ENCODE measurements around the gene XXYLT1.
"Not testable (repeated sequence)": the region's sequence is repeated elsewhere in the genome, so short reads cannot be mapped to it uniquely, and the experiment has no call there.

Gene XXYLT1

DNA sequence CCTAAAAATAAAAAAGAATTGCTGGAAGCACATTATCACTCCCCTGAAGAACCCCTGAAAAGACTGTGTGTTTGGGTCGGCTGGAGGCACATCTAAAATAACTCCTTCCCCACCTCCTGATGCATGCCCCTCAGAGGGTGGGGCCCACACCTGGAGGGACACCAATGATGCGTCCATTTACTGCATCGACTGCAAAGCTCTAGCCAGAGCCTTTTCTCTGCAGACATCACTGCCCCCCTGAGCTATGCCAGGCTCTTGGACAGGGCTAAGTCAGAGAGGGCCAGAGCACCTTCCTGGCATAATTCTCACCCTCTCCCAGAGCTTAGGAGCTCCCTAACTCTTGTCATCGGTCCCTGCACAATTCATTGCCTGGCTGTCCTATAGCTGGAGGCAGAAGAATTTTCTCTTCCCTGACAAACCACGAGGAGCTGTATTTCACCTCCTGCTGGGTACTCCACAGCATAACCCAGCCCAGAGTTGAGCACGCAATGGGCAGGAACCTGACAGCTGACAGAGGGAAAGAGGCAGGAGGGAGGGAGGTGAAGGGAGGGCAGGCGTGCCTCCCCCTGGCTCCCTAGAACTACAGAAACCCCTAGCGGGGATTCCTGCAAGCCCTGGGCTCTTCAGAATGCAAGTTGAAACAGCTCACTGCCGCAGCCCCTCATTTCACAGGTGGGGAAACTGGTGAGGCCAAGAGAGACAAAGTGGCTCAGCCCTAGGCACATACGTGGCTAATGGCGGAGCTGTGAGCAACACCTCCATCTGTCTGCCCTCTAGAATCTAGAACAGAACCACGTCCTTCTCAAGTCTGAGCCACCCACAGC, 46.6 kb downstream of the XXYLT1 start:
- DNase-seq, result no peak

DNA sequence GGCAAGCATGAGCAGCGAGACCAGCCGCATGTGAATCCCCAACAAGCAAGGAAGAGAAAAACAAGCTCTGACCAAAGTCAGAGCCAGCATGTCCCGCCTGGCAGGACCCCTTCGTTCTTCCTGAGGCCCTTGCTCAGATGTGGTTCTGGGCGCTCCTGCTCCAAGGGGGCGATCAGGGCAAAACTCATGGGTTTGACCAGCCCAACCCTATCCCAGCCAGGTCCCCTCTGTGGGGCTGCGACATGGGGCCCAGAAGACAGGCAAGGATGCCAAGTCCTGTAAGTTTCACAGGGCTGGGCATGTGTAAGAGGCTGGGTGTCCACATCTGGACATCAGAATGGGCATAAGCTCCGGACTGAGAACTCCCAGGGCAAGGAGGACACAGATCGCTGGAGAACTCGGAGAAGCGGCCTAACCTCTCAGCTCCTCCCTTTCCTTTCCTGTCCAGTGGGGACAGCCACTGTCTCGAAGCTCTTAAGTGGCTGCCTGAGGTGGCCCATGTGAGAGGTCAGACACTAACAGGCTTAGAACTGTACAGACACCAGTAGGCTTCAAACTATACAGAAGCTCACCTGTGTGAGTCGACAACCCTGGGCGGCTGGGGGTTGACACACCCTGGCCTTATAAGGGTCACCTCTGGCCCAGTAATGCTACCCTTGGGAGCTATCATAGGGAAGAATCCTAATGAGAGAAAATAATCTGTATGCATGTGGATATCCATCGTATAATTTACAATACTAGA, 48.9 kb downstream of the XXYLT1 start:
- no peak for DNase-seq

DNA sequence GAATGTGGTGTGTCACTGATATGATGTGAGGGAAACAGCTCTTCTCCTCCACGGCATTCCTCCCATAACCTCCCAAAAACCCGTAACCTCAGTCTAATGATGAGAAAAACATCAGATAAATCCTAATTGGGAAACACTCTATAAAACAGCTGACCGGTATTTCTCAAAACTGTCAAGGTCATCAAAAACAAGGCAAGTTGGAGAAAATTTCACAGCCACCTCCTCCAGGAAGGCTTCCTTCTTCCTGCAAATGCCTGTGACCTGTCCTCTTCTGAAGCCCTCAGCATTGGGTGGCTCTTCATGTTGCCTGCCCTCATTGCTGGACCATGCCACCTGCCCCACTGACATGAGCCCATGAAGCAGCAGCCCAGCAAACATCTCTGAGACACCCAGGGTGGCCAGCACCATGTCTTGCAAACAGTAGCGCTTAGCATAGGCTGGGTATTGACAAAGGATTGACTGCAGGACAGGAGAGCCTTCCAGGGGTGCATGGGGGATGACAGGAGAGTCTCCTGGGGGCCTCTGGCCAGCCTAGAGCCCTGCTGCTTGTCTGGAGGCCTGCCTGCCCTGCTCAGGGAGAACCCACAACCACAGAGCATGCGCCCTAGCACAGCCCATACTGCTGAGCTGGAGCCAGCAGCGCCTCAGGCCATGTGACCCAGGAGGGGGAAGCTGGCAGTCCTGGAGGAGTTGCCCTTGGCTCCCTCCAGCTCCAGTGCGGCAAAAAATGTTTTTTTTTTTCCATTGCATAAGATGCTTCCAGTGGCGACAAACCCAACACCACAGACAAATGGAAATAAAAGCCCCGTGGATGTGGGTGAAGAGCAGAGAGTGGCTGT, 49.7 kb downstream of the XXYLT1 start:
- DNase-seq, result no peak

DNA sequence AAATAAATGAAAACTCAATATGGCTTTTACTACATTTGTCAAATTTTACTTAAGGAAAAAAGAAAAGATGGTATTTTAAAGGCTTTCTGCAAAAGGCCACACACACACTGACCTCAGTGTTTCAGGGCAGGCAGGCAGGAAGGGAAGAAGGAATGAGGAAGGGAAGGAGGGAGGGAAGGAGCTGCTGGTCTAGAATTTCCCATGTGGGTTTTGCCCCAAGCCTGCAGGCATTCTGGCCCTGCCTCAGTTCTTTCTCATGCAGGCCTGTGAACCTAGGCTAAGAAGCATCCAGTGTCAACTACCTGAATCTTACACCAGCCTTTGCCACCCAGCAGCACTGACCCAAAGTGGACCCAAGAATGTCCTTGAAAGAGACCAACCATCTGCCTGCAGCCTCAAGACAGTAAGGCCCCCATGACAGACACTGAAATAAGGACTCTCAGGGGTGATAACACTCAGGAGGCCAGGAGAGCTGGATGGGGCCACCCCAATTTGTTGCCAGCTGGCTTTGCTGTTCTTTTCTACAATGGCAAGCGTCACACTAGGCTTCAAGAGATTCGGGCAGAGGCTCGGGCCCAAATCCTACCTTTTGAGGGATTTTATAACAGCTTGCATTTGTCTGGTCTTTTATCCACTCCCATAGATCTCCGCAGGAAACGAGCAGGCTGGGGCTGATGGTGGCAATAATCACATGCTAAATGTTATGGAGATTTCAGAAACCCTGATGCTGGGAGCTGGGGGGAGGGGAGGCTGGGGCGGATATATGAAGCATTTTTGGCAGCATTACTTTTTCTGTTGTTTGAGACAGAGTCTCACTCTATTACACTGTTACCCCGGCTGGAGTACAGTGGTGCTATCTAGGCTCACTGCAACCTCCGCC, 51.4 kb downstream of the XXYLT1 start:
- no peak for DNase-seq

DNA sequence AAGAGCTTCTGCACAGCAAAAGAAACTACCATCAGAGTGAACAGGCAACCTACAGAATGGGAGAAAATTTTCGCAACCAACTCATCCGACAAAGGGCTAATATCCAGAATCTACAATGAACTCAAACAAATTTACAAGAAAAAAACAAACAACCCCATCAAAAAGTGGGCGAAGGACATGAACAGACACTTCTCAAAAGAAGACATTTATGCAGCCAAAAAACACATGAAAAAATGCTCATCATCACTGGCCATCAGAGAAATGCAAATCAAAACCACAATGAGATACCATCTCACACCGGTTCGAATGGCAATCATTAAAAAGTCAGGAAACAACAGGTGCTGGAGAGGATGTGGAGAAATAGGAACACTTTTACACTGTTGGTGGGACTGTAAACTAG, 52.6 kb downstream of the XXYLT1 start:
- not testable (repeated sequence) for DNase-seq

DNA sequence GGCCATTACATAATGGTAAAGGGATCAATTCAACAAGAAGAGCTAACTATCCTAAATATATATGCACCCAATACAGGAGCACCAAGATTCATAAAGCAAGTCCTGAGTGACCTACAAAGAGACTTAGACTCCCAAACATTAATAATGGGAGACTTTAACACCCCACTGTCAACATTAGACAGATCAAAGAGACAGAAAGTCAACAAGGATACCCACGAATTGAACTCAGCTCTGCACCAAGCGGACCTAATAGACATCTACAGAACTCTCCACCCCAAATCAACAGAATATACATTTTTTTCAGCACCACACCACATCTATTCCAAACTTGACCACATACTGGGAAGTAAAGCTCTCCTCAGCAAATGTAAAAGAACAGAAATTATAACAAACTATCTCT, 55.4 kb downstream of the XXYLT1 start:
- not testable (repeated sequence) for DNase-seq

DNA sequence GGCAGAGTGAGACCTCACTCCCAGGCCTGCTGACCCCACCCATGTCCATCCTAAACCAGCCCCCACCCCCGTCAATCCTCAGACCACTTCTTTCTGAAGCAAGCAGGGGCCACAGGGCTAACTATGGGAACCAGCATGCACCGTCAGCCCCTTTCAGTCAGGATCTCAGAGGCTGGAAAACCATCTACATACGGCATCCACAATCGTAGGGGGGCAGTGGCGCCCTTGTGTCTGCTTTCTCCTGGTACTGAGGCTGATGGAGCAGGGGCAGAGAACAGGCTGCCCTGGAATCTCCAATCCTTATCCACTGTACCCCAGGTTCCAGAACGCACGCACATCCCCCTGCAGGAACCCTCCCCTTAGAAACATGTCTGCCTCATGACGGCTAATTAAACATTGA, 56.6 kb downstream of the XXYLT1 start:
- no peak for DNase-seq

DNA sequence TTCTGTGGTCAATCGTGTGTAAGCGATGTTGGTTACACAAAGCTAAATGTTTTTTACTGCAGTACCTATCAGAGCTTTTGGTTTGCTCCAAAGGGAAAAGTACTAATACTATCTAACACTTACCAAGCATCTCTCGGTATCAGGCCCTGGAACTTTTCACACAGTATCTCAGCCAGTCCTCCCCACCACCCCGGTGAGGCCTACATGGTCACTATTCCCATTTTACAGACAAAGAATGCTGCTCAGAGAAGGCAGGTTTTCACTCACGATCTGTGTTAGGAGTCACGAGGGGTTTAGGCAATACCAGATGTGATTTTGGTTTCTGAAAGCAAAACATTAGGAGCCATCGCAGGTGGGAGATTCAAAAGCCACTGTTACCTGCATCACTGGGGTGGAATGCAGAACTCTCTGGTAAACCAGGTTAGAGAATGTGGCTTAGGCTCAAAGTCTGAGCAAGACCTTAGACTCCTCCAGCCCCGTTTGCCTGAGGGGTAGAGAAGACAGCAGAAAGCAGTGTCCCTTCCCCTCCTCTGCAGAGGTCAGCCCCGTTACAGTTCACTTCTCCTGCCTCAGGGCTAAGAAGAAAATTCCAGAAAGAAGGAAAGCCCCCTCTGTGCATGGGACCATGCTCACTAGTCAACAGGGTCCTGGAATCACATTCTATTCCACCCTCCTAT, 57.2 kb downstream of the XXYLT1 start:
- DNase-seq, result no peak

DNA sequence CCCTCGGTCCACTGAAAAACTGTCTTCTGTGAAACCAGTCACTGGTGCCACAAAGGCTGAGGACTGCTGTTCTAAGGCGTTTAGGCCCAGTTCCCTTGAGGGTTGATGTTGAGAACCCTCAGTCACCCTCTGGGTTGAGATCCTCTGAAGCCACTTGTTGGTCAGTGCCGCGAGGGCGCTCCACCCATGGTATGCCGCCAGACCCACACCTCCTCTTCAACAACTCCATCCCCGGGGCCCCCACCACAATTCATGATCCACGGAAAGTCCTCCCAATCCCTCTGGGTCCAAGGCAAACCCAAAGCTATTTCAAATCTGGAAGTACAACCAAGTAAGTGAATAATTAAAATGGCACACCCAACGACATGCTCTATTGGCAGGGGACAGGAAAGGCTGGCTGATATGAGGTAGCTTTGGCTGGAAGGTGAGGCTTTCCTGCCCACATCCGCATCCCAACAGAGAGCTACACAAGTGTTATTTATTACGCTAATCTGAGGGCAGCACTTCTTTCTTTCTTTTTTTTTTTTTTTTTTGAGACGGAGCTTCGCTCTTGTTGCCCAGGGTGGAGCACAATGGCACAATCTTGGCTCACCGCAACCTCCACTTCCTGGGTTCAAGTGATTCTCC, 58.1 kb downstream of the XXYLT1 start:
- no peak for DNase-seq

DNA sequence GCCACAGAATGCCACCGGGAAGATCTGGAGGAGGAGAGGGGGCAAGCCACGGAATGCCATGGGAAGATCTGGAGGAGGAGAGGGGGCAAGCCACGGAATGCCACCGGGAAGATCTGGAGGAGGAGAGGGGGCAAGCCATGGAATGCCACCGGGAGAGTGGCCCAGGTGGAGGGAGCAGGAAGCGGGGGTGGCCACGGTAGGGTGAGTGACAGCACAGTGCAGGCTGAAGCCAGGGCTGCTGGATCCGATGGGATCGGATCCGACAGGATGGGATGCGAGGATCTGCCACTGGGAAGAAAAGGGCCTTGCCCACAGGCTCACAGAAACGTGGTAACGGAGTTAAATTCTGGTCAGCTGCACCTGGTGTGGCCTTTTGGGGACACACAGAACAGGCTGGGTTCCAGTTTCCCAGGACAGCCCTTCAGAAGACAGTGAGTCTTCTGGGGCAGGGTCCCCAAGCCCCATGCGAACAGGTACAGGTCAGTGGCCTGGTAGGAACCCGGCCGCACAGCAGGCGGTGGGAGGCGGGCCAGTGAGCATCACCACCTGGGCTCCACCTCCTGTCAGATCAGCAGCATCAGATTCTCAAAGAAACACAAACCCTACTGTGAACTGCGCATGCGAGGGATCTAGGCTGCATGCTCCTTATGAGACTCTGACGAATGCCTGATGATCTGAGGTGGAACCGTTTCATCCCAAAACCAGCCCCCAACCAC, 58.8 kb downstream of the XXYLT1 start:
- no peak for DNase-seq

DNA sequence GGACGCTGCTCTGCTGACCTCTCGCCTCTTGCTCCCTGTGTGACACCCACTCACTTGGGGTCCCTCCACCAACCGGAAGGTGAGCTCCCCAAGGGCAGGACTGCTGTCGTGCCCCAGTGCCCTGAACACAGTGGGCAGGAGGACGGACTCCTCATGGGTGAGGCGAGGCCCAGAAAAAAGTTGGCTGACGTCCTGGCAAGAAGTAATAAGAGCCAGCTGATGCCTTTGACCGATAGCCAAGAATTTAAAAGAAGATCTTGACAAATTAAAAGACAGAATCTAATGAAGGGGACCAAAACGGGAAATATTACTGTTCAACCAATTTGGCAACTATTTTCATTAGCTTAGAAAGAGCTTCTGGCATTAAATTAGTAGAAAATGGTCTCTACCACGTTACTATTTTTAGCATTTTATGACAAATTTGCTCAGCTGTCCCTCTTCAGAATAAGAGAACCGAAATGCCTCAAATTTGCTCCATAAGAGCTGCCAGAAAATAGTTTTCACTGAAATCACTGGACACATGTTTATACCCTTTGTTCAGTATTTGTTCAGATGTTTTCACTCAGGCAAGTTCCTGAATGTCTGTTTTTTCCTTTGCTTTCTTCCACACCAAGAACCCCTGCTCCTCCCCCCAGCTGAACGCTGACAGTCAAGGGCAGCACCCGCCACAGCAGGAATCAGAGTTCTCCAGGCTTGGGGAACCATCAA, 60.5 kb downstream of the XXYLT1 start:
- DNase-seq, result no peak

DNA sequence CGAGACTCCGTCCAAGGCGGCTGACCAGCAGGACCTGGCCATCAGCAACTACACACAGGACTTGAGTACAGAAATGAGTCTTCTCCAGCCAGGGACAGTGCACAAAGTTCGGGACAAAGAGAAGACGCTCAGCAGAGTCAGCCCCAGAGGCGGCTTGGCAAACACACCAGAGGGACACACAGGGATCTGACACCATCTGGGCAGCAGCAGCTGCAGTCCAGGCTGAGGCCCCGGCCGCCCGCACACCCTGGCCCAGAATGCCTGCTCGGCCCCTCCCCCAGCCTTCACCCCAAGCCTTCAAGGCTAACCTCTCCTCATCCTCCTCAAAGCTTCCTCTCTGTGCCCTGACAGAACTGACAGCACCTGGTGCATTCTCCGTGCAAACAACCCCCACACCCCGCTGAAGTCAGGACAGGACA, 61.1 kb downstream of the XXYLT1 start:
- DNase-seq, result no peak

DNA sequence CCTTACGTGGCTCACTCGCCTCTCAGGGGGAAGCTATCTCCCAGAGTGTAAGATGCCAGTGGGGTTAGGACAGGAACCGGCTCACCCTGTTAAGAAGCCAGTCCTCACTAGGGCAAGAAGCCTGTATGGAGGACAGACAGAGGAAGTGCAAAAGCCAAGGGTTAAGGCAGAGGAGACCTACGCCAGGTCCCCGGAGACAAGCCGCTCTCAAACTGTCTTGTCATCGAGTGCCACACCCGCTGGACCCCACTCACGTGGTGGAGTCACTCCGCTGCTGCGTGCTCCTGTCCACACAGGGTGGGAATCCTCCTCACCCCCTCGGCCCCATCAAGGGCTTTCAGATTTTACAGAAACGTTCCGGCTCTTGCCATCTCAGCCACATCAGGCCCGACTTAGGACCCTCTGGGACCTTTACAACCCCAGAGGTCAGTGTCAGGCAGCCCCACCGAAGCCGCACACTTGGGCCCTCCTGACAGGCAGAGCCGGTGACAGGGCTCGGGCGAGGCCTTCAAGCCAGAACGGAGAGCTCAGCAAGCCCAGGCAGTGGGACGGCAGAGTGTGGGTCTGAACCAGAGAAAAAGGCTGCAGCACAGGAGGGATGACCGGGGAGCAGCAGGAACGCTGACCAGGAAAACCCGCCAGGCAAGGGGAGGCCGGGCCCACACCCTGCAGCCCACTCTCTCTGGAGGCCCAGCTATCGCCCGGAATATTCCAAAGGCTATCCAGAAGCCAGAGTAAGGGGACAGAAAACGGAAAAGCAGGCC, 61.7 kb downstream of the XXYLT1 start:
- DNase-seq, result no peak

DNA sequence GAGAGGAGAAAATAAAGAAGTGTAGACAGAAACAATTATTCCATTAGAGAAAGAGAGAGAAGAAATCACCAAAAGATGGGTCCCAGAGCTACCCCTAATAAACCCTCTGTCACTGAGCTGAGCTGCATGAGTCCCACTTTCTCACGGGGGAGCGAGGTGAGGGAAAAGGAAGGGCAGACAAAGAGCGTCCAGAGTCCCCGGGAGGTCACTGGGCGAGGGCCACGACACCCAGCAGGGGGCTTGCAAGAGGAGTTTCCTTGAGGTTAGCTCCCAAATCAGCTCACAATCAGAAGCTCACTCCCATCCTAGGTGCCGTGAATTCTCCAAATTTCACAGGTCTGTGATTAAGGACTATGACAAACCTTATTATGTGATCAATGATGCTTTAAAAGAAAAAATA, 62.3 kb downstream of the XXYLT1 start:
- DNase-seq, result no peak

DNA sequence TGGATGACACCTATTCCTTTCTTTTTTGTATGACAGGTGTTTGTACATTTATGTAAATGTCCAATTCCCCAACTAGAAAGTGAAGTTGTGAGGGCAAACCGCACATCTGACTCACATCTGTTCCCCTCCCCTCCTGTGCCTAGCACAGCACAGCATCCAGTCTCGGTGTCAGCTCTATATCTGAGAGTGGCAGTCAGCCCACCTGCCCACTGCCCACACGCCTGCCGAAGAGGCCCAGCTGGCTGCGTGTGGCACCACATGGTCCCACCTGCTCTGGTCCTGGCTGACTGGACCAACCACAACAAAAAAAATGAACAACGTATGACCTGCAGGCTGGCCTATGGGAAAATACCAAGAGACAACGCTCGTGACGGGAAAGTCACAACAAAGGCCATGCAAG, 62.8 kb downstream of the XXYLT1 start:
- no peak for DNase-seq

DNA sequence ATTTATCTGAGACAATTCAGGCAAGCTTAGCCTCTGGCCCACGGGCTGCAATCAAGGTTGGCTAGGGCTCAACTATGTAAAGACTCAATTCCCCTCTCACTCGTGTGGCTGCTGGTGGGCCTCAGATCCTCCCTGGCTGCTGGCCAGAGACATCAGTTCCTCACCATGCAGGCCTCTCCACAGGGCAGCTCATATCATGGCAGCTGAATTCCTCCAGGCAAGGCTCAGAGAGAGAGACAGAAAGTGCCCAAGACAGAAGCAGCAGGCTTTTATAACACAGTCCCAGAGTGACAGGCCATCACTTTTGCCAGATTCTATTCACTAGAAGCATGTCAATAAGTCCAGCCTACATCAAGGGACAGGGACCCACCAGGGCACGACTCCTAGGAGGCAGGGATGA, 63.2 kb downstream of the XXYLT1 start:
- no peak for DNase-seq

DNA sequence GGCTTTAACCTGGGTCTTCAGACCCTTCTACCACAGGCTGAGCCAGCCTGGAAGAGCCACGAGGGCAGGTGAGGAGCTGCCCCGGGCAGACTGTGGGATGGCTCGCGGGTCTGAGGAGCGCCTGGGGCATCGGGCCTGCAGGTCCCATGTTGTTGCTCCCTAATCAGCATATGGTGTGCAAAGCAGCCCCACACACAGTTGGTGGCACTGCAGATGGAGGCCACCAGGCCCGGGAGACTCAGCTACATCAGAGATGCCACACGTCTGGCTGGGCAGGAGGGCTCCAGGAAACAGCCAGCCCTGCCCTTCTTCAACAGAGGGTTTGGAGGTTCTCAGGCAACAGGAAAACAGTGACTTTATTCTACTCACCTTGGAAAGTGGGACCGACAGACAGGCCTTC, 63.9 kb downstream of the XXYLT1 start:
- no peak for DNase-seq

DNA sequence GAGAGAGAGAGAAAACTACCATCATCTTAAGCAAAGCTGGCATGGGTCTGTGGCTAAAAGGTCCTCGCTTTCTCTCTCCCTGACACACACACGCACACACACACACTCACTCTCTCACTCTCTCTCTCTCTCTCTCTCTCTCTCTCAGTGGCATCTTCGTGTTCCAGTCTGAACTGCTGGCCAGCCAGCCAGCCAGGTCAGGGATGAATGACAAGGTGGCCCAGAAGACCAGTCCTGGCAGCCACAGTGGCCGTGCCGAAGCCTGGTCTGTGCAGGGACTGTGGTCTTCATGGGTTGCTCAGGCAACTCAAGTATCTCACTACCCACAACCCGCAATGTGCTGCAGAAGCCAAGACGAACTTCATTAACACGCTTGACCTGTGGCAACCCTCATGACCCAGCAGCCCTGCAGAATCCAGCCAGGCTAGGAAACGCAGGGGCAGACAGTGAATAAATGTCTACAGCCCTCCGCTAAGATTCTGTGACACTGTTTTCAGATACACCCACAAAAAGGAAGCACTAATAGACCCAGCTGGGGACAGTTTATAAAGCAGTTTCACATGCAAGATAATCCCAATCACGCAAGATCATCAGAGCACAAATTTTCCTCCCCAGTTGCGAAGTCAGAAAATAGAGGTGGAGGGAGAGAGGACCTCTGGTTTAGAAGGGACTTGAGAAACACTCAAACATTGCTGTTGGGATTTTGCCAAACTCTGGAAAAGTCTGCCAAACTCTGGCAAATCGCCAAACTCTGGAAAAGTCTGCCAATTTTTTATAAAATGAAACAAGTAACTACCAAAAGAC, 66.4 kb downstream of the XXYLT1 start:
- peak; percentile 63 for DNase-seq

All from NCI-H2171 treated with DMSO at 0.1 percent for 48 hours (cell line).